GM12878 (cell line): Measurements from ENCODE around the gene ZBTB6. TPM values are rescaled to one million over a fixed set of nuclear protein-coding genes. Genes with fewer than 3 reads are reported as not detected.

Source experiments
- ATAC-seq: fragments of 200-7000 bp; cut with Tn5 transposase; 3 replicates; pipeline ENCODE4 v1.9.1; 2020; ENCODE audit warnings: mild to moderate bottlenecking, moderate library complexity
- BruUV-seq: library from RNA; stranded (reverse); fragments of 400-500 nt; replicated peaks from 2 replicates; lab custom pipeline; 2021; lab: Mats Ljungman, UMichigan
- CTCF ChIA-PET: fragments of 300-600 bp; sonication (Branson Sonifier 250); formaldehyde crosslinking; extraction: SDS; loops from one replicate; lab custom pipeline; 2021; ENCODE audit warnings: inconsistent platforms; lab: Yijun Ruan, JAX
- POLR2A ChIA-PET: fragments of 350-600 bp; formaldehyde crosslinking; extraction: SDS; loops from one replicate; lab custom pipeline; 2021; ENCODE audit warnings: inconsistent platforms; lab: Charles Lee
- RAD21 ChIA-PET: fragments of 300-600 bp; sonication (Branson Sonifier 250); formaldehyde crosslinking; loops from one replicate; lab custom pipeline; 2023; ENCODE audit warnings: antibody characterized with exemption; ENCODE audit not compliant: unreplicated experiment; lab: Charles Lee
- SMC1A ChIA-PET: fragments of 300-600 bp; sonication (Branson Sonifier 250); formaldehyde crosslinking; loops from one replicate; lab custom pipeline; 2023; ENCODE audit not compliant: unreplicated experiment, uncharacterized antibody; lab: Charles Lee
- DNase-seq: peaks from one replicate; pipeline ENCODE4 v3.0.0-alpha.2; 2011; ENCODE audit warnings: low read depth, low spot score
- FAIRE-seq: peaks from 3 replicates; lab custom pipeline; 2011; peaks lifted over from hg19 to GRCh38; lab: Jason Lieb, UNC
- H2AFZ ChIP-seq: 2 replicates; pipeline ENCODE4 v1.6.0; 2011; ENCODE audit warnings: low read depth, low read length, control low read depth; ENCODE audit not compliant: control insufficient read depth
- H3K27ac ChIP-seq: 2 replicates; pipeline ENCODE4 v1.5.1; 2011; ENCODE audit warnings: control low read depth; ENCODE audit not compliant: control insufficient read depth, insufficient read depth
- H3K27me3 ChIP-seq, 2 experiments: replicated peaks in 1 of 2; 2 replicates each; pipeline versions ENCODE4 v1.6.0 to v1.6.1; 2011; ENCODE audit warnings: low read length in 1 of 2; ENCODE audit not compliant: control insufficient read depth in 2 of 2, insufficient read depth in 2 of 2
- H3K36me3 ChIP-seq, 2 experiments: 2 replicates each; pipeline ENCODE4 v1.5.1; 2011; ENCODE audit warnings: low read length in 1 of 2; ENCODE audit not compliant: control insufficient read depth in 2 of 2, insufficient read depth in 2 of 2
- H3K4me1 ChIP-seq: 2 replicates; pipeline ENCODE4 v1.6.1; 2011; ENCODE audit warnings: mild to moderate bottlenecking, low read length, moderate library complexity, mixed read lengths; ENCODE audit not compliant: control insufficient read depth, insufficient read depth
- H3K4me2 ChIP-seq: 2 replicates; pipeline ENCODE4 v1.6.0; 2011; ENCODE audit warnings: control low read depth; ENCODE audit not compliant: control insufficient read depth, insufficient read depth
- H3K4me3 ChIP-seq: fragments of 200-600 bp; sonication (generic); 2 replicates; pipeline ENCODE4 v1.5.1; 2016
- H3K79me2 ChIP-seq: 2 replicates; pipeline ENCODE4 v1.6.0; 2011; ENCODE audit warnings: low read length; ENCODE audit not compliant: control insufficient read depth, insufficient read depth
- H3K9ac ChIP-seq: 2 replicates; pipeline ENCODE4 v1.8.0; 2011; ENCODE audit warnings: low read length, control low read depth, mixed read lengths; ENCODE audit not compliant: control insufficient read depth, insufficient read depth
- H3K9me3 ChIP-seq: replicated peaks from 3 replicates; pipeline ENCODE4 v1.5.1; 2011; ENCODE audit warnings: mild to moderate bottlenecking, low read length; ENCODE audit not compliant: control insufficient read depth, insufficient read depth
- H4K20me1 ChIP-seq: 2 replicates; pipeline ENCODE4 v1.6.0; 2011; ENCODE audit not compliant: control insufficient read depth, insufficient read depth
- BCLAF1 ChIP-seq: fragments of 450-650 bp; IDR thresholded peaks from 2 replicates; pipeline ENCODE4 v1.6.1; 2017; ENCODE audit warnings: antibody characterized with exemption, mild to moderate bottlenecking, moderate library complexity
- CREB1 ChIP-seq: IDR thresholded peaks from 2 replicates; pipeline ENCODE4 v1.6.1; 2012; ENCODE audit warnings: low read depth, mild to moderate bottlenecking, inconsistent platforms
- CREM ChIP-seq: IDR thresholded peaks from 2 replicates; pipeline ENCODE4 v1.6.1; 2014; ENCODE audit warnings: antibody characterized with exemption, low read depth
- EP300 ChIP-seq, 2 experiments: fragments of 150-350 bp in 1 of 2; IDR thresholded peaks; 2 replicates each; pipeline ENCODE4 v1.6.1; 2011 to 2012; ENCODE audit warnings: low read depth in 2 of 2, low read length in 2 of 2, borderline replicate concordance in 1 of 2, improper control_type of control experiment in 1 of 2, inconsistent platforms in 1 of 2; ENCODE audit not compliant: control insufficient read depth in 1 of 2
- MYB ChIP-seq: fragments of 150-350 bp; IDR thresholded peaks from 2 replicates; pipeline ENCODE4 v1.6.1; 2014; ENCODE audit warnings: mild to moderate bottlenecking, low read depth, low read length, borderline replicate concordance
- NR2C1 ChIP-seq: fragments of 450-650 bp; IDR thresholded peaks from 2 replicates; pipeline ENCODE4 v1.6.1; 2017; ENCODE audit warnings: antibody characterized with exemption, mild to moderate bottlenecking, moderate library complexity
- PAX5 ChIP-seq: IDR thresholded peaks from 2 replicates; pipeline ENCODE4 v1.6.1; 2011; ENCODE audit warnings: low read depth, low read length, borderline replicate concordance
- PML ChIP-seq: IDR thresholded peaks from 2 replicates; pipeline ENCODE4 v1.6.1; 2012; ENCODE audit warnings: low read length, inconsistent platforms
- SMC3 ChIP-seq: IDR thresholded peaks from 2 replicates; pipeline ENCODE4 v1.6.1; 2011; ENCODE audit warnings: low read length, improper control_type of control experiment, borderline replicate concordance
- ZNF622 ChIP-seq: fragments of 450-650 bp; IDR thresholded peaks from 2 replicates; pipeline ENCODE4 v1.6.1; 2017; ENCODE audit warnings: mild to moderate bottlenecking, inconsistent platforms
- WGBS: methylation state at CpG from one replicate; pipeline ENCODE4 v1.1.6; 2016; ENCODE audit warnings: low lambda C conversion rate; ENCODE audit not compliant: insufficient replicate concordance, insufficient coverage; ENCODE audit errors: missing lambda C conversion rate; 5-methylcytosine and 5-hydroxymethylcytosine counted together
- in situ Hi-C: fragments of 300-500 bp; cut with MboI; formaldehyde crosslinking; loops from 9 replicates; pipeline ENCODE4 v1.14.3; 2018; ENCODE audit warnings: mixed read lengths
- intact Hi-C: fragments of 100-400 bp; cut with micrococcal nuclease; formaldehyde crosslinking; loops from one replicate; pipeline ENCODE4 v1.14.2; 2022; ENCODE audit not compliant: unreplicated experiment
- polyA plus RNA-seq, 11 experiments: library from polyadenylated mRNA; depleted of rRNA in 4 of 11; unstranded in 6 of 11; stranded (reverse) in 5 of 11; fragments of >200 nt; fragmentation: Nextera tagmentation in 4 of 11; fragmentation: Illumina TruSeq in 1 of 11; extraction: Ambion mirVana in 4 of 11; extraction: Trizol in 1 of 11; gene quantifications; 1 replicate in 1 of 11; 2 replicates in 10 of 11; pipeline versions ENCODE4 v1.2.1 to v1.2.3, GENCODE V29; 2011 to 2016; ENCODE audit warnings: inconsistent platforms in 2 of 11, missing spikeins in 2 of 11, low read depth in 1 of 11
- total RNA-seq, 4 experiments: library from RNA; depleted of rRNA in 3 of 4; stranded (reverse); fragments of >200 nt in 3 of 4; fragmentation: Illumina TruSeq in 1 of 4; extraction: Trizol in 1 of 4; gene quantifications; 2 replicates each; pipeline versions ENCODE4 v1.2.1 to v1.2.3, GENCODE V29; 2013 to 2021

ZBTB6 gene
- total and polyA plus RNA-seq, 10 of the 15 experiments (the other 5 are each of a cell fraction or from before 2014, with no cell fraction given), result 1.7 to 11.5 (median 7.0) TPM

GRCh38 chr9:122929796-122930354 lies 16.8 kb upstream of the ZBTB6 start (continued):
- no peak for TF ChIP-seq NR2C1
- TF ChIP-seq, all 136 proteins: peak for 0

GRCh38 chr9:122923947-122924346 lies 10.8 kb upstream of the ZBTB6 start:
- CTCF ChIA-PET, result interaction anchor here (0.6 to 1.6 kb wide), 5 partner anchors 11 to 95 kb away, joined by 3 to 6 read pairs (median 3); partner anchors contain the start of gene ZBTB6
- in situ Hi-C loops, result loop anchor here (25.0 kb wide), 1 partner anchor 1938 kb away; the partner anchor contains the start of genes ARPC5L, RPL35 and WDR38
- Histone ChIP-seq H2AFZ (no peak overlapping the region), H3K9ac (no peak overlapping the region)
- TF ChIP-seq ZNF622 (no peak), CREM (peak; percentile 50; the same call in 1 of the 2 replicates), MYB (no peak), PAX5 (peak; percentile 68; the same call in 1 of the 2 replicates), EP300 (IDR thresholded peaks at IDR 0.05; ENCODE audit: borderline replicate concordance in 1 of 2, control insufficient read depth in 1 of 2, low read depth in 2 of 2, low read length in 2 of 2) (no peak), BCLAF1 (no peak), CREB1 (peak; percentile 76; the same call in 1 of the 2 replicates), SMC3 (no peak), PML (no peak)
- TF ChIP-seq, all 136 proteins: peak for 3
- ChIA-PET RAD21 (interaction anchor here (1.1 kb wide), 1 partner anchor 67 kb away, joined by 6 read pairs; no protein-coding TSS in a partner anchor), POLR2A (interaction anchor here (1.4 kb wide), 1 partner anchor 17 kb away, joined by 5 read pairs; the partner anchor contains the start of gene RABGAP1), SMC1A (interaction anchor here (1.0 to 1.6 kb wide), 3 partner anchors 63 to 75 kb away, joined by 4 read pairs; no protein-coding TSS in a partner anchor)
- Histone ChIP-seq H3K36me3 (peaks cover 0 to 4% of the 10 kb centered on the region in 2 experiments; a peak in 2 of 4 replicates), H3K79me2 (peaks cover 6% of the 10 kb centered on the region), H3K9me3 (no peaks in the 10 kb centered on the region), H3K27ac (no peak overlapping the region), H3K4me2 (no peak overlapping the region), H3K27me3 (no peaks in the 10 kb centered on the region), H3K4me1 (no peaks in the 10 kb centered on the region), H4K20me1 (no peaks in the 10 kb centered on the region), H3K4me3 (no peak overlapping the region)
- intact Hi-C loops, result no loop called here
- DNase-seq (no peak), ATAC-seq (peak; percentile 92), FAIRE-seq (peak; percentile 56)
- WGBS, result 1% methylated on average over 3 of the region's 3 CpGs
- no TSS peak for BruUV-seq
